ENCODE measurements around the gene LRRC56. TPM values are rescaled to one million over a fixed set of nuclear protein-coding genes. Genes with fewer than 3 reads are reported as not detected.
A peak's percentile ranks its signal among the peaks of the same experiment; 100 is the strongest.

The LRRC56 gene
- total and polyA plus RNA-seq, 2 of the 13 experiments (the other 11 are each of a cell fraction or from before 2014, with no cell fraction given): 0.11 to 0.29 TPM

GRCh38 chr11:569158-569885 is 32.0 kb downstream of the LRRC56 start:
- POLR2A ChIA-PET: interaction anchor here (0.6 to 2.9 kb wide), 9 partner anchors 8 to 250 kb away, joined by 3 to 18 read pairs (median 3); partner anchors contain the start of genes HRAS, LMNTD2 and RNH1
- Histone ChIP-seq H3K27me3 (ENCODE audit: control insufficient read depth in 1 of 2, insufficient read depth in 2 of 2, low read length in 2 of 2) (no peaks in the 10 kb centered on the region; a peak in 2 of 5 replicates), H2AFZ (ENCODE audit: low read length) (no peak overlapping the region), H3K9ac (ENCODE audit: insufficient read depth, low read depth, low read length) (peak overlapping the region; percentile 86), H3K4me3 (replicated peaks in 1 of 3; ENCODE audit: insufficient read depth in 1 of 3, low read depth in 2 of 3, low read length in 3 of 3) (peak overlapping the region; percentile 68 to 96 (median 78)), H3K27ac (ENCODE audit: extremely low read length, insufficient read depth, low read length) (peak overlapping the region; percentile 78), H3K9me3 (ENCODE audit: low read length) (no peaks in the 10 kb centered on the region), H4K20me1 (ENCODE audit: insufficient read depth, low read length) (peaks cover 21% of the 10 kb centered on the region; the same call in 1 of the 2 replicates), H3K36me3 (replicated peaks in 1 of 2; ENCODE audit: control insufficient read depth in 1 of 2, insufficient read depth in 2 of 2, low read length in 2 of 2) (no peaks in the 10 kb centered on the region; a peak in 1 of 5 replicates), H3K79me2 (ENCODE audit: insufficient read depth, low read length) (peaks cover 16% of the 10 kb centered on the region), H3K4me2 (ENCODE audit: low read depth, low read length) (peak overlapping the region; percentile 94), H3K4me1 (ENCODE audit: insufficient read depth, low read length) (peaks cover 70% of the 10 kb centered on the region)
- BruUV-seq (replicated peaks): TSS peak; percentile 80
- no peak for FAIRE-seq
- in situ Hi-C loops (cut with HindIII; ENCODE audit: extremely low pct_ligation_motif_present, low pct_unique_long_range_greater_than_20kb): no loop called here
- no peak for DNase-seq (ENCODE audit: low spot score)
- ATAC-seq: peak; percentile 15
- 3% methylated on average over 6 of the region's 36 CpGs for WGBS (ENCODE audit: low lambda C conversion rate)
- intact Hi-C loops (cut with micrococcal nuclease; ENCODE audit: unreplicated experiment): no loop called here
- CTCF ChIA-PET (ENCODE audit: low intra/inter-chr PET ratio, low total read pairs): no interaction called here
- TF ChIP-seq ZMAT5 (CRISPR knock-in tag; IDR thresholded peaks at IDR 0.05; ENCODE audit: borderline replicate concordance, low read depth) (no peak), MZF1 (CRISPR knock-in tag; IDR thresholded peaks at IDR 0.05; ENCODE audit: borderline replicate concordance) (no peak), PAXIP1 (CRISPR knock-in tag; conservative IDR thresholded peaks at IDR 0.05) (peak; percentile 36), ZNF772 (CRISPR knock-in tag; IDR thresholded peaks at IDR 0.05) (no peak; the same call in 1 of the 2 replicates), SSRP1 (CRISPR knock-in tag; IDR thresholded peaks at IDR 0.05) (no peak), REPIN1 (CRISPR knock-in tag; IDR thresholded peaks at IDR 0.05; ENCODE audit: borderline replicate concordance, low read depth) (no peak), ZFAT (CRISPR knock-in tag; conservative IDR thresholded peaks at IDR 0.05) (no peak), HIC2 (CRISPR knock-in tag; IDR thresholded peaks at IDR 0.05; ENCODE audit: low read depth) (no peak), SP1 (IDR thresholded peaks at IDR 0.05) (no peak), SP1 (CRISPR knock-in tag; IDR thresholded peaks at IDR 0.05) (no peak), ZNF234 (CRISPR knock-in tag; conservative IDR thresholded peaks at IDR 0.05) (no peak), SOX13 (IDR thresholded peaks at IDR 0.05) (no peak), SOX13 (CRISPR knock-in tag; conservative IDR thresholded peaks at IDR 0.05 in 1 of 2, IDR thresholded peaks at IDR 0.05 in 1 of 2) (peak in 1 of 2 experiments; percentile 10; a peak in 1 of 4 replicates), LRRFIP1 (CRISPR knock-in tag; conservative IDR thresholded peaks at IDR 0.05) (no peak)
